OCI-LY1 (cell line): ENCODE results near the gene POLR2J3.
A peak's percentile ranks its signal among the peaks of the same experiment; 100 is the strongest.
"Not testable (repeated sequence)": the region's sequence is repeated elsewhere in the genome, so short reads cannot be mapped to it uniquely, and the experiment has no call there.

Experiments used
- H2AFZ ChIP-seq: fragments of 200-600 bp; sonication (generic), shearing (Covaris generic); 2 replicates; pipeline ENCODE4 v1.6.0; 2014; ENCODE audit warnings: antibody characterized with exemption, mild to moderate bottlenecking, low read length
- H3F3A ChIP-seq: fragments of 200-600 bp; sonication (generic), shearing (Covaris generic); 2 replicates; pipeline ENCODE4 v1.6.0; 2014; ENCODE audit warnings: mild to moderate bottlenecking, antibody characterized with exemption, low read length, moderate library complexity; ENCODE audit not compliant: insufficient read depth
- H3K27ac ChIP-seq: fragments of 200-600 bp; sonication (generic); 2 replicates; pipeline ENCODE4 v1.5.1; 2014; ENCODE audit warnings: low read length, mixed run types, mild to moderate bottlenecking, low read depth; ENCODE audit not compliant: poor library complexity, severe bottlenecking
- H3K27me3 ChIP-seq: fragments of 200-600 bp; sonication (generic); 2 replicates; pipeline ENCODE4 v1.6.0; 2014; ENCODE audit warnings: antibody characterized with exemption, mild to moderate bottlenecking, low read length, moderate library complexity; ENCODE audit not compliant: insufficient read depth
- H3K36me3 ChIP-seq: fragments of 200-600 bp; sonication (generic); 2 replicates; pipeline ENCODE4 v1.6.1; 2014; ENCODE audit warnings: mild to moderate bottlenecking, antibody characterized with exemption, low read length, moderate library complexity, mixed read lengths; ENCODE audit not compliant: insufficient read depth
- H3K4me1 ChIP-seq: fragments of 200-600 bp; sonication (generic); 2 replicates; pipeline ENCODE4 v1.5.1; 2014; ENCODE audit warnings: mild to moderate bottlenecking, low read length, moderate library complexity; ENCODE audit not compliant: insufficient read depth, severe bottlenecking
- H3K4me2 ChIP-seq: fragments of 200-600 bp; sonication (generic), shearing (Covaris generic); 2 replicates; pipeline ENCODE4 v1.6.1; 2014; ENCODE audit warnings: low read length
- H3K4me3 ChIP-seq: fragments of 200-600 bp; sonication (generic); 2 replicates; pipeline ENCODE4 v1.5.1; 2014; ENCODE audit warnings: low read length, low read depth, mild to moderate bottlenecking, mixed read lengths; ENCODE audit not compliant: poor library complexity, severe bottlenecking
- H3K79me2 ChIP-seq: fragments of 200-600 bp; shearing (Covaris generic); 2 replicates; pipeline ENCODE4 v1.6.1; 2016; ENCODE audit warnings: mixed run types, low read length, mixed read lengths; ENCODE audit not compliant: insufficient read depth
- H3K9ac ChIP-seq: fragments of 200-600 bp; sonication (generic), shearing (Covaris generic); 2 replicates; pipeline ENCODE4 v1.6.1; 2014; ENCODE audit warnings: mild to moderate bottlenecking, low read length, mixed read lengths
- H3K9me2 ChIP-seq: fragments of 200-600 bp; sonication (generic), shearing (Covaris generic); 2 replicates; pipeline ENCODE4 v1.6.1; 2014; ENCODE audit warnings: low read depth, mild to moderate bottlenecking, low read length, mixed read lengths
- H3K9me3 ChIP-seq: fragments of 200-600 bp; shearing (Covaris generic); 2 replicates; pipeline ENCODE4 v1.6.1; 2014; ENCODE audit warnings: low read length, mixed read lengths
- H4K20me1 ChIP-seq: fragments of 200-600 bp; sonication (generic), shearing (Covaris generic); 2 replicates; pipeline ENCODE4 v1.6.0; 2016; ENCODE audit warnings: mild to moderate bottlenecking, low read length; ENCODE audit not compliant: insufficient read depth
- TF ChIP-seq, protein P1 (sequence below): fragments of 200-600 bp; sonication (generic), shearing (Covaris generic); IDR thresholded peaks from 2 replicates; pipeline ENCODE4 v1.5.1; 2017; ENCODE audit warnings: mild to moderate bottlenecking, antibody characterized with exemption, low read length, moderate library complexity, mixed read lengths

Gene POLR2J3

GRCh38 chr7:102572261-102573239 lies at the start of gene POLR2J3:
TSS of gene POLR2J3 (minus strand) at chr7:102572583. CDS start at chr7:102572521, 62 bp downstream.
- Histone ChIP-seq H3K9ac (peak within 1 kb of the TSS; percentile 76), H3K4me3 (peak within 1 kb of the TSS; percentile 68), H3K27ac (peak within 1 kb of the TSS; percentile 38), H3K4me2 (peak within 1 kb of the TSS; percentile 66)
- H3K79me2 ChIP-seq, H3F3A ChIP-seq, H4K20me1 ChIP-seq, H3K9me2 ChIP-seq, H2AFZ ChIP-seq, H3K9me3 ChIP-seq, H3K27me3 ChIP-seq, H3K4me1 ChIP-seq, H3K36me3 ChIP-seq: not testable (repeated sequence)
- TF ChIP-seq, protein P1, sequence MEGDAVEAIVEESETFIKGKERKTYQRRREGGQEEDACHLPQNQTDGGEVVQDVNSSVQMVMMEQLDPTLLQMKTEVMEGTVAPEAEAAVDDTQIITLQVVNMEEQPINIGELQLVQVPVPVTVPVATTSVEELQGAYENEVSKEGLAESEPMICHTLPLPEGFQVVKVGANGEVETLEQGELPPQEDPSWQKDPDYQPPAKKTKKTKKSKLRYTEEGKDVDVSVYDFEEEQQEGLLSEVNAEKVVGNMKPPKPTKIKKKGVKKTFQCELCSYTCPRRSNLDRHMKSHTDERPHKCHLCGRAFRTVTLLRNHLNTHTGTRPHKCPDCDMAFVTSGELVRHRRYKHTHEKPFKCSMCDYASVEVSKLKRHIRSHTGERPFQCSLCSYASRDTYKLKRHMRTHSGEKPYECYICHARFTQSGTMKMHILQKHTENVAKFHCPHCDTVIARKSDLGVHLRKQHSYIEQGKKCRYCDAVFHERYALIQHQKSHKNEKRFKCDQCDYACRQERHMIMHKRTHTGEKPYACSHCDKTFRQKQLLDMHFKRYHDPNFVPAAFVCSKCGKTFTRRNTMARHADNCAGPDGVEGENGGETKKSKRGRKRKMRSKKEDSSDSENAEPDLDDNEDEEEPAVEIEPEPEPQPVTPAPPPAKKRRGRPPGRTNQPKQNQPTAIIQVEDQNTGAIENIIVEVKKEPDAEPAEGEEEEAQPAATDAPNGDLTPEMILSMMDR = peak; percentile 48

DNA sequence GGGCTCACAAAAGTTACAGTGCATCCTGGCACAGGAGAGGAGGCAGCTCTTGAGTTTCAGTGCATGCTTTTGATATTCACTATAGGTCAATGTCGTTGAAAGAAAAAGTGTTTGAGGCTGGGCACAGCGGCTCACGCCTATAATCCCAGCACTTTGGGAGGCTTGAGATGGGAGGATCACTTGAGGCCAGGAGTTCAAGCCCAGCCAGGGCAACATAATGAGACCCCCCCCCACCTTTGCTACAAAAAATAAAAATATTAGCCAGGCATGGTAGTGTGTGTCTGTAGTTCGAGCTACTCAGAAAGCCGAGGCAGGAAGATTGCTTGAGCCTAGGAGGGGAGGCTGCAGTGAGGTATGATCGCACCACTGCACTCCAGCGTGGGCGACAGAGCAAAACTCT lies 45.7 kb upstream of the POLR2J3 start:
- H3K4me3 ChIP-seq, H3K79me2 ChIP-seq, H3K9me2 ChIP-seq, H3K27me3 ChIP-seq, H3K36me3 ChIP-seq, H3K4me1 ChIP-seq, H3K9ac ChIP-seq, H3K27ac ChIP-seq, H3K9me3 ChIP-seq, H2AFZ ChIP-seq, H3K4me2 ChIP-seq, H4K20me1 ChIP-seq, H3F3A ChIP-seq: not testable (repeated sequence)

GRCh38 chr7:102616507-102617125 lies 44.2 kb upstream of the POLR2J3 start, which contains the start of gene RASA4:
TSS of gene RASA4 (minus strand) at chr7:102616756. CDS start at chr7:102616689, 67 bp downstream.
- not testable (repeated sequence) for H3K9ac ChIP-seq, H4K20me1 ChIP-seq, H3K27ac ChIP-seq, H3K36me3 ChIP-seq, H3K4me1 ChIP-seq, H3K27me3 ChIP-seq, H3K79me2 ChIP-seq, H3F3A ChIP-seq, H3K9me2 ChIP-seq, H2AFZ ChIP-seq, H3K9me3 ChIP-seq
- H3K4me3 ChIP-seq = peak within 1 kb of the TSS; percentile 47
- peak within 1 kb of the TSS; percentile 48; the same call in 1 of the 2 replicates for H3K4me2 ChIP-seq

DNA sequence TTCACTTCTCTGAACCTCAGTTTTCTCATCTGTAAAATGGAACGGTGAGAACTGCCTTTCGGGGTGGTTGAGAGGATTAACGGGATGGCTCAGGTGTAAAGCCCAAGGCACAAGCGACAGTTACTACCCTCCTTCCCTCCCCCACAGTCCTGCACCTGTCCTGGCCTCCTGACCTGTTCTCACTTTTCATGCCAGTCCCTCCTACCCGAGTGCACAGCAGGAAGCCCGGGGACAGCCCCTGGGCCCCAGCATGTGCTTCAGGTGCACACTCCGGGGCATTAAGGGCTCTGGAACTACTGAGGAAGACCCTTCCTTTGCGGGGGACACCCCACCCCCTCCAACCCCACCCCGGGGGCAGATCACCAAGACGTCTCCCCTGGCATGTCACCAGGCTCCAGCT lies 43.5 kb upstream of the POLR2J3 start:
- H3K27me3 ChIP-seq, H3K9me3 ChIP-seq, H3K4me1 ChIP-seq, H4K20me1 ChIP-seq, H3K4me2 ChIP-seq, H3K27ac ChIP-seq, H2AFZ ChIP-seq, H3F3A ChIP-seq, H3K9ac ChIP-seq, H3K9me2 ChIP-seq, H3K79me2 ChIP-seq, H3K36me3 ChIP-seq, H3K4me3 ChIP-seq: not testable (repeated sequence)

DNA sequence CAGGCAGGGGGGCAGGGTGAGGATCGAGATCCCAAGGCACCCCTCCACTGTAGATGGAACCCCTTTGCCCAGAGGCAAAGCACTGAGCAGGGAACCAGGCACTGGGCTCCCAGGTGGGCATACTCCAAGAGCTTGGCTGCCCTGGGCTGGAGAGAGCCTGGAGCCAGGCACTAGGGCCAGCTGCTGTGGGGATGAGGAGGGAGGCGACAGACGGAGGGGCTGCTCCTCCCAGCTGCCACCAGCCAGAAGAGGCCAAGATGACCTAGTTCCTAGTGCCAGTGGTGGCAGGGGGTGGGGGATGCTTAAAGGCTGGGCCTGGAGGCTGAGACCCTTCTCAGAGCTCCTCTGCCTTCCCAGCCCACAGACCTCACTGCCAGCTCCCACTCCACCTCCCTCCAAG lies 42.5 kb upstream of the POLR2J3 start:
- not testable (repeated sequence) for H3K4me3 ChIP-seq, H3F3A ChIP-seq, H2AFZ ChIP-seq

GRCh38 chr7:102614346-102614697 lies 41.9 kb upstream of the POLR2J3 start:
- H3K9me2 ChIP-seq, H3K27ac ChIP-seq, H3K79me2 ChIP-seq, H3K9ac ChIP-seq, H3F3A ChIP-seq, H3K36me3 ChIP-seq, H4K20me1 ChIP-seq, H3K9me3 ChIP-seq, H3K4me2 ChIP-seq, H3K27me3 ChIP-seq, H2AFZ ChIP-seq, H3K4me3 ChIP-seq, H3K4me1 ChIP-seq: not testable (repeated sequence)

More for the DNA sequence above, 42.5 kb upstream of the POLR2J3 start:
- H3K4me2 ChIP-seq, H3K9ac ChIP-seq, H3K4me1 ChIP-seq, H3K79me2 ChIP-seq, H3K9me2 ChIP-seq, H3K27me3 ChIP-seq, H4K20me1 ChIP-seq, H3K36me3 ChIP-seq, H3K27ac ChIP-seq, H3K9me3 ChIP-seq: not testable (repeated sequence)
